ENCODE results near the gene CLC.

DNA sequence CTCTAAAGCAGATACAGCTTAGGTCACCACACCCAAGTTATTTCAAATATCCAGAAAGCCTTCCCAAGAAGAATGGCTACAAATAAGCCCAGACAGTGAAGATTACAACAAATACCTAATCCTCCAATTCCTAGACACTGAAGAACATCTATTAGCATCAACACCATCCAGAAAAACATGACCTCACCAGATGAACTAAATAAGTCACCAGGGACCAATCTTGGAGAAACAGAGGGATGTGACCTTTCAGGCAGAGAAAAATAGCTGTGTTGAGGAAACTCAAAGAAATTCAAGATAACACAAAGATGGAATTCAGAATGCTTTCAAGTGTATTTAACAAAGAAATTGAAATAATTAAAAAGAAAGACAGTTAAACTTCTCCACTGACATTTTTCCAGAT lies 15.0 kb upstream of the CLC start:
- TF ChIP-seq EZH2 (IDR thresholded peaks at IDR 0.05; ENCODE audit: insufficient read depth, poor library complexity, severe bottlenecking) (no peak), EZH2phosphoT487 (IDR thresholded peaks at IDR 0.05; ENCODE audit: insufficient read depth, low read depth) (no peak)
